Esophagus mucosa (tissue), 1 donor: Measurements from ENCODE around the gene MIB1. TPM values are rescaled to one million over a fixed set of nuclear protein-coding genes. Genes with fewer than 3 reads are reported as not detected.
"Not testable (repeated sequence)": the region's sequence is repeated elsewhere in the genome, so short reads cannot be mapped to it uniquely, and the experiment has no call there.

Experiments
- ATAC-seq: fragments of 200-7000 bp; cut with Tn5 transposase; one replicate; pipeline ENCODE4 v1.9.1; 2020
- total RNA-seq: library from RNA; stranded (reverse); gene quantifications from one replicate; pipeline ENCODE4 v1.2.4, GENCODE V29; 2023
- donor health status: DM: yes; HTN: yes; CAD: no.

The MIB1 gene
- total RNA-seq, 1 donor from 2014 or later, result 23.8 TPM

DNA sequence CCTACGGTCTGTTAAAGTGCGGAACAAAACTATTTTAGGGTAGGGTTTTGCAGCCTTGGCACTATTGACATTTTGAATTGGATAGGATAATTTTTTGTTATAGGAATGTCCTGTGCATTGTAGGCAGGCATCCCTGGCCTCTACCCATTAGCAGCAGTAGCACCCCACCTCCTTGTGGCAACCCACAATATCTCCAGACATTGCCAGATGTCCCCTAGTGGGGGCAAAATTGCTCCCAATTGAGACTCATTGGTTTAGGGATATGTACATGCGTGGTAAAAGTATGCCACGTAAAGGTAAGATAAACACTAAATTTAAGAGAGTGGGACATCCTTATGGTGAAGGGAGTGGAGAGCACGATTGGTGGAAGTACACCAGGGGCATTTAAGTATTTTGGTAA is 4.6 kb downstream of the MIB1 start:
- no peak for ATAC-seq

DNA sequence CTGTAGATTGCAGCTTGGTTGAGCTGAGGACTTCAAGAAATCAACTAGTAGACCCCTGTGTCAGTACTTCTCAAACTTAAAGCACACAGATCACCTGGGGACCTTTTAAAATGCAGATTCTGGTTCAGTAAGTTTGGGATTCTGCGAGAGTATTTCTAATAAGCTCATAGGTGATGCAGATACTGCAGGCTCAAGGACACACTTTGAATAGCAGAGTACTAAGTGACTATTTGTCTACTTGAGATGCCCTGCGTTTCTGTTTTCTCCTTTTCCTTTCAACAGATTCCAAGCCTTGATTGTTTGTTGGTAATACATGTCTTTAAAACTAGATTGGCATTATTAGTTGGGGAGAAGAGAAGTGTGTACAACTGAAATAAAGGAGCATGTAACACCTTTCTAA is 6.7 kb downstream of the MIB1 start:
- no peak for ATAC-seq

DNA sequence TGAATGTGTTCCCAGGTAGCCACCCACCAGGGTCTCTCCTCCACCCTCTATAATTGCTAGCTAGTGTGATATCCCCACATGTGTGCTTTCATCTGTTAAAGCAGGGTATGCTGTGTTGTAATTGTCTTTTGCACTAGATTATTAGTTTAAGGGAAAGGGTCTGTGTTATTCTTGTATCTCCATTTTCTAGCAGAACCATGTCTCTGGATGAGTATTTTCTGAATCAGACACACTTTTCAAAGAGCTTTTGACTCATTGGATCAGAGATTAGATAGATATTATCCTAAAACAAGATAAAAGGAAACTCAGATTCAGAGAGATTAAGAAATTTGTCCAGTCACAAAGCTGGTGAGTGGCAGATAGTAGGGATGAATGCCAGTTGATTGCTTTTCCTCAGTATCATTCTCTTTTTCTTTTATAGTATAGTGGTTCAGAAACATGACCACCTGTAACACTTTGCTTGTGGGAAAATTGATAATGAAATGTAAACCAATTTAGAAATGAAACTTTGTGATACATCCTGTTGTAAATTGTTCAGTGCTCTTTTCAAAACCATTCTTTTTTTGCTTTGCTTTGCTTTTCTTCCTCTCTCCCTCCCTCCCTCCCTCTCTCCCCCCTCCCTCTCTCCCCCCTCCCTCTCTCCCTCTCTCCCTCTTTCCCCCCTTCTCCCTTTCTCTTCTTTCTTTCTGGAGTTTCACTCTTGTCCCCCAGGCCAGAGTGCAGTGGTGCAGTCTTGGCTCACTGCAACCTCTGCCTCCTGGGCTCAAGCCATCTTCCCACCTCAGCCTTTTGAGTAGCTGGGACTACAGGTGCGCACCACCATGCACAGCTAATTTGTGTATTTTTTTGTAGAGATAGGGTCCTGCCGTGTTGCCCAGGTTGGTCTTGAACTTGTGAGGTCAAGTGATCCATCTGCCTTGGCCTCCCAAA is 7.4 kb downstream of the MIB1 start:
- no peak for ATAC-seq

DNA sequence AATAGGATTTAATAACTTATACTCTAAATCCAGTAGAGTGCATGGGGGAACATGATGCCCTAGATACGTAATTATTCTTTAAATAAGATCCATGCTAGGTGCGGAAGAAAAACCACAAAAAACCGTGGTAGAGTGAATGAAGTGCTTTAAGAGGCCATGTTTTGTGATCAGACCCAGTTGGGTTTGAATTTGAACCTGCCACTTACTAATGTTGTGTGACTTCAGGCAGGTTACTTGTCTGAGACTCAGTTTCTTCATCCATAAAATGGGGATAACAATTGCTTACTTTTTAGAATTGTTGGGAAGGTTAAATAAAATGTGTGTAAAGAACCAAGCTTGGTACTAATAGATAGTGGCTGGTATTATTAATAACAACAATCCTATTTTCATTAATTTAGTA is 17.2 kb downstream of the MIB1 start:
- no peak for ATAC-seq

DNA sequence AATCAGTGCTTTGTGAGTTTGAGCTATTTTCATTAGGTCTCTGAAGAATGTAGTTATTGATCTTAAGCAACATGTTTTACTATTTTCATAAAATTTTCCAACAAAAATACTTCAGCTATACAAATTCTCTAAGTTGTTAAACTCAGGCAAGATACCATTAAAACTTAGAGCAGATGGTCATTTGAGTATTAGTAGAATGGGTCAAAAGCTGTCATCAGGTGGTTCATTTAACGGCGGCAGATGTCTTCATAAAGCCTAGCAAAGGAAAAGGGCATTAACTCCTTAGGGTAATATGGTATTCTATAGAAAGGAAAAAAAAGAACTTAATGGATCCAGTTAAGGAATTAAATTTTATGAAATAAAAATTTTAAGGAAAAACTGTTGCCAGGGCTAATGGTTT is 19.2 kb downstream of the MIB1 start:
- ATAC-seq, result no peak

DNA sequence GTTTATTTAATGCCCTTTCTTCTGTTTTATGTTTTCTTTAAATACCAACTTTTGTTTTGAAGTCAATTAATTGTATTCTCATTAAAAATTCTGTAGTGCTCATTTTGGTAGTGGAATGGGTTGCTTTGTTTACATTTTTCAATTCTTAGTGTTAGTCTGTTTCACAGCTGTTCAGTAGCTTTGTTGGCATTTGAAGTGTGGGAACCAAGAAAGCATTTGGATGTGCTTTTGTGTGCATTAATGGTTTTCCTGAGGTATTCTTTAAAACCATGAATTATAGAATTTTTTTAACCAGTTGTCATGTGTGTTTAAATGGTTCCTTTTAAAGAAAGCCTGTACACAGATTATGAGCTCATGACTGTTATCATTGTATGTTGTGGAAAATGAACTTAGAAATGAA is 19.7 kb downstream of the MIB1 start:
- no peak for ATAC-seq

DNA sequence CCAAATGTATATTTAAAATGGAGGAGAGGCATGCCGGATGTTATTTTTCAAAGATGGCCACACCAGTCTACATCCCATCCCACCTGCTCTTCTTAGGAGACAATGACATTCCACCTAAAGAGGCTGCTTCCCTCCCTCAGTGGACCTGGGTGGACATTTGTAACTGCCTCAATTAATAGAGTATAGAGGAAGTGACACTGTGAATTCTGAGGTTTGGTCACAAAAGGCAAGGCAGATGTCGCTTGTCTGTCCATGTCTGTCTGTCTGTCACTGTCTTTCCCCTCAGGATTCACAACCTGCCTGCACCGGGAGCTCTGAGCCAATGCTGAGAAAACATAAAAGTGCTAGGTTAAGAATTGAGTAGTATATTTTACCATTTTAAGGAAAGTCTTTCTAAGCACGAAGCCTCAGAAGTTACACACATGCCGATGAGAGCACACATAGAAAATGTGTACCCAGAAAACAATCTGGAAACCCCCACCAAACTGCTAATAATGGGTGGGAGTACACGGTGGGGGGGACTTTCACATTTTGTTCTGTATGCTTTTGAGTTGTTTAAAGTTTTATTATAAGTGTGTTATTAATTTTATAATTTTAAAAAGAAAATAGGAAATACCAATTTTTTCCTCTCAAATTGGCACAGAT is 21.0 kb downstream of the MIB1 start:
- no peak for ATAC-seq

DNA sequence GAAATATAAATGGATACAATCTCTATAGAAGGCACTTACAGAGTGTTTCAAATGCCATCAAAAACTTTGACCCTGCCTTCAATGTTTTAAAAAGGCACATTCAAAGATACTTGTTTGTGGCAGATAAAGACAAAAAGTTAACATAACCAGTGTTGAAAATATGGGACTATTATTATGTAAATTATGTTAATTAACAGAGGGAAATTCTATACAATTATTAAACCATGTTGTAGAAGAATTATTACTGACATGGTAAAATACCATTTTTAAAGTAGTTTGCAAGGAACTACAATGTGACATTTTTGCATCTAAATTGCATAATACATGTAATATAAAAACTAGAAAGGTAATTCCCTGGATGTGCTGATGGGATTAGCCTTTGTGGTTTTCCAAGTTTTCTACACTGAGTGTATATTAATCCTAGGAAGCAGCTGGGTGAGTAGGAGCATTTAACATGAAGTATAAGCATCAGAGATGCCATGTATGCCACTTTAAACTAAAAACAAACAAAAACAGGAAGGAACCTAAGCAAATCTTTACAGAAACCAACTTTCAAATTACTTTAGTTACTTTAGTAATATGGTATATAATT is 21.7 kb downstream of the MIB1 start:
- ATAC-seq, result no peak

DNA sequence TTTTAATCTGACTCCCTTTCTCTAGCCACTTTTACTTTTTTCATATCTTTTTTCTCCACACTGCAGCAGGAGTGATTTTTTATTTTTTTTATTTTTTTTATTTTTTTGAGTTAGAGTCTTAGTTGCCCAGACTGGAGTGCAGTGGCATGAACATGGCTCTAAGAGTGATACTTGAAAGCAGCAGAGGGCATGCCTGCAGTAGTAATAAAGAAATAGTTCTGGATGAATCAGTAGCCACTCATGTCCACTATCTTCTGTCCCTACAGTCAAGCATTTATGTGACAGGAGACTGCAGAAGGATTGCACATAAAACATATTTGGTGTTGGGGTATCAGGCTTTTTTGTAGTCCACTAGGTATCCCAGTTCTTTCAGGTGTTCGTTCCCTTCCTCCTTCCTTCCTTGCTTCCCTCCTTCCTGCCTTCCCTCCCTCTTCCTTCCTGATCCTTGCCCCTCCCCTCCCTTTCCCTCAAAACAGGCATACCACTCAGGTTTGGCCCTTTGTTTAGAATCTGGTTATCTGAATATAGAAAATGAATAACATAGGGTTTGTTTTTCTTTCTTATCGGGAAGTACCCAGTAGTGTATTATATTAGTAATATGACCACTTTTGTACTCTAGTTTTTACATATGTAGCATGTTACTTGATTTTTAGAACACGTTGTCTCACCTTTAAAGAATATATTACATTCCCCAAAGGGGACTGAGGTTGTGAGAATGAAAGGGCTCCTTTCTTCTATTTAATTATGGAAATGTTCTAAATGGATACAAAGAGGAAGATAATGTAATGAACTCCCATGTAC is 23.5 kb downstream of the MIB1 start:
- ATAC-seq, result no peak

DNA sequence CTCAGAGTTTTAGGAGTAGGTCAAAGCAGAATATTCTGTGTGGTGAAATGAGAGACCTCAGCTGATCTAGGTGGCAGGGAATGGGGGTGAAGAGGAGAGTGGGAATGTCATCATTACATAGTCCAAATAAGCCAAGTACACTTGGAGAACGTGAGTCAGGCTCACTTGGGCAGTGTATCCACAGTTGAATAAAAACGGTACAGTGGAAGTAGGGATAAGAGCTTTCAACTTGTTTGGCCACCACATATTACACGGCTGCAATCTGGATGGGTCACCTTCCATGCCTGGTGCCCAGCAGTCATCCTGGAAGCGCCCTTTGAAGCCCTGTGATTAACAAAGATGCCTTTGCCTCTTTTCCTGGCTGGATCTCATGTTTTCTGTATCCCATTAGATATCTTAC is 28.6 kb downstream of the MIB1 start:
- no peak for ATAC-seq

DNA sequence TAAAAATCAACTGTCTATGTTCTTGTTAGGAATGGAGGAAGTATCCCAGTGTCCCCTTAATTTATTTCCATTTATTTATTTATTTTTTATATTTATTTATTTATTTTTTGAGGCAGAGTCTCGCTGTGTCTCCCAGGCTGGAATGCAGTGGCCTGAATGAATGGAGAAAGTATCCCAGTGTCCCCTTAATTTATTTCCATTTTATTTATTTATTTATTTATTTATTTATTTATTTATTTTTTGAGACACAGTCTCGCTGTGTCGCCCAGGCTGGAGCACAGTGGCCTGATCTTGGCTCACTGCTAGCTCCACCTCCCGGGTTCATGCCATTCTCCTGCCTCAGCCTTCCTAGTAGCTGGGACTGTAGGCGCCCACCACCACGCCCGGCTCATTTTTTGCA is 34.1 kb downstream of the MIB1 start:
- no peak for ATAC-seq

DNA sequence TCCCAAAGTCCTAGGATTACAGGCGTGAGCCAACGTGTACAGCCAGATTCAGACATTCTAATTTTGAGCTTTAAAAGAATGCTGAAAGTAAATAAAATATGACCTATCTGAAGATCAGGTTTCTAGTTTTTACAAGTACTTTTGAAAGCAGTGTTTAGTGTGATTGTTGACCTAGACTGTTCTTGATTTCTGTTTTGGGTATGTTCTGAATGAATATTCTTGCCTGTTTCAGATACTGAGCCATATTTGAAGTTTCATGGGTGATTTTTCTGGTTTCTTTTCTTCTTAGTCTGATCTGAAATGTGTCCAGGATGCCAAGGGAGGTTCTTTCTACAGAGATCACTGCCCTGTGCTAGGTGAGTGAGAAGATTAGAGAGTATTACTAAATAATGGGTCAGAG is 37.2 kb downstream of the MIB1 start:
- no peak for ATAC-seq

DNA sequence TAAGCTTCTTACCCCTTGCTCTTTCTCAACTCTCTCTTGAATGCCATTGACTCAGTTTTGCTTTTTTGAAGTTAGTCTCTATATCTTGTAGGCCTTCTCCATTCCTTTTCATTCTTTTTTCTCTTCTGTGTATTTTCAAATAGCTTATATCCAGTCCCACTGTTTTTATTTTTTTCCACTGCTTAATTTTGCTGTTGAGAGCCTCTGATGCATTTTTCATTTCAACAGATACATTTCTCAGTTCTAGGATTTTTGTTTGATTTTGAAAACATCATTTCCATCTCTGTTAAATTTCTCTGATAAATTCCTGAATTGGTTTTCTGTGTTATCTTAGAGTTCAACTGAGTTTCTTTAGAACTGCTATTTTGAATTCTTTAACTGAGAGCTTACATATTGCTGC is 45.9 kb downstream of the MIB1 start:
- no peak for ATAC-seq

DNA sequence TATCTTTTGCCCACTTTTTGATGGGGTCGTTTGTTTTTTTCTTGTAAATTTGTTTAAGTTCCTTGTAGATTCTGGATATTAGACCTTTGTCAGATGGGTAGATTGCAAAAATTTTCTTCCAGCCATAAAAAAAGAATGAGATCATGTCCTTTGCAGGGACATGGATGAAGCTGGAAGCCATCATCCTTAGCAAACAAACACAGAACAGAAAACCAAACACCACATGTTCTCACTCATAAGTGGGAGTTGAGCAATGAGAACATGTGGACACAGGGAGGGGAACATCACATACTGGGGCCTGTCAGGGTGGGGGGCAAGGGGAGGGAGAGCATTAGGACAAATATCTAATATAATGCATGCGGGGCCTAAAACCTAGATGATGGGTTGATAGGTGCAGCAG is 55.5 kb downstream of the MIB1 start:
- not testable (repeated sequence) for ATAC-seq

DNA sequence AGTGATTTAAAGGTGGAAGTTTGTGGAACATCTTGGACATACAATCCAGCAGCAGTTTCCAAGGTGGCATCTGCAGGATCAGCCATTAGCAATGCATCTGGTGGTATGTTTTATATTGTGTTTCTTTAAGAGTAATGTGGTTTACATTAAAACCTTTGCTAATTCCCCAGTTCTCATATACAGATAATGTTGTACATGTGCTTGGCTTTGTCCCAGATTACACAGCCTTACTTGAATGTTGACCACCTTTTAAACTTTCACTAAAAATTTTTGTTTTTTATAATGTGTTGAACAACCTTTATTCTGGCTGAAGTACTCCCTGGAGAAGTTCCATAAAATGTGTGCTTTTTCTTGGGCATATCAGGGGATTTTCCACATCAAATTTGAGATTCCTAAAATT is 57.5 kb downstream of the MIB1 start:
- ATAC-seq, result no peak

DNA sequence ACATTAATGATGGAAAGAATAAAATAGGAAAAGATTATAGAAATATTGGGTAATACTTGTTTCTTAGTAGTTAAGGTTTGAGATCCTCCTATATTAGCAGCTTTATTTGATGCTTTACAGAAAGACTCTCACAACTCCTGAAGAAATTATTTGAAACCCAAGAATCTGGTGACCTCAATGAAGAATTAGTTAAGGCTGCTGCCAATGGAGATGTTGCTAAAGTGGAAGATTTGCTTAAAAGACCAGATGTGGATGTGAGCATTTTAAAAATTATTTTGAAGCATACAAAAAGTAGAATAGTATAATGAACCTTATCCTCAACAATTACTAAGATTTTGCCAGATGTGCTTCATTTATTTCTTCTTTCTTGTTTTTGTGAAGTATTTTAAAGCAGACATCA is 59.1 kb downstream of the MIB1 start:
- ATAC-seq, result no peak

DNA sequence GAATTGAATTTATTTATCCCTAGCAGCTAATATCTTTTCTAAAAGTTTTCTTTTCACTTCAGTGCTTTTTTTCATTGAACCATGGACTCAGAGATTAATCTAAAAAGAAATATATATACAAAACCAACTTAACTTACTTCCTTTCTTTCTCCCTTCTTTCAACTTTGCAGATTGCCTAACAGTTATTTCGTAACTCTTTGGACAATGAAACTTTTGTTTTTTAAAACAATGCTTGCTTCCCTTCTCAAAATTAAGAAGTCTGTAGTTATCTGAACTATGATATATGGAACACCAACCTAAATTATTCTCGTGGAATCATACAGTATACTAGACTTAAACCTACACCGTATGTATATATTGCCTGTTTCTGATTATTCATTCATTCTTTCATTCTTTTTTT is 62.9 kb downstream of the MIB1 start:
- ATAC-seq, result no peak

DNA sequence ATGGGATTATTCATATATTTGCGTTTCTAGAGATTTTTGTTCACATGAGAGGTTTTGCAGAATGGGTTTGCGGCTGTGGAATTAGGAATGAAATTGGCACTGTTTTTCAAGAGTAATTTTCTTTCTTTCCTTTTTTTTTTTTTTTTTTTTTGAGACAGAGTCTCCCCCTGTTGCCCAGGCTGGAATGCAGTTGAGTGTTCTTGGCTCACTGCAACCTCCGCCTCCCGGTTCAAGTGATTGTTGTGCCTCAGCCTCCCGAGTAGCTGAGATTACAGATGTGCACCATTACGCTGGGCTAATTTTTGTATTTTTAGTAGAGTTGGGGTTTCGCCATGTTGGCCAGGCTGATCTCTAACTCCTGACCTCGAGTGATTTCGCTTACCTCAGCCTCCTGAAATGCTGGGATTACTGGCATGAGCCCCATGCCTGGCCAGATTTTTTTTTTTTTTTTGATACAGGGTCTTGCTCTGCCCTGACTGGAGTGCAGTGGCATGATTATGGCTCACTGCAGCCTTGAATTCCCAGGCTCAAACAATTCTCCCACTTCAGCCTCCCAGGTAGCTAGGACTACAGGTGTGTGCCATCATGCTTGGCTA is 65.3 kb downstream of the MIB1 start:
- ATAC-seq, result no peak

DNA sequence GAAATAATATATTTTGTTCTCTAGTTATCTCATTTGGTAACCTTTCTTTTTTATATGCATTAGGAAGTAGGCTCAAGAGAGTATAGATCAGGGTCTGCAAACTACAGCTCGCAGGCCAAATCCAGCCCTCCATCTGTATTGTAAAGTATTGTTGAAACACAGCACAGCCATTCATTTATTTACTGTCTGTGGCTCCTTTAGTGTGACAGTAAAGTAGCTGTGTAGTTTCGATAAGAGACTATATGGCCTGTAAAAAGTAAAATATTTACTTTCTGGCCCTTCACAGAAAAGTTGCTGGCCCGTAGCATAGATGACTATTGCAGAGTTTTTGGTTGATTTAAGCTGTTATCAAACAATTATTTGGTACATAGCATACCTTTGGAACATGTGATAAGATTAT is 67.6 kb downstream of the MIB1 start:
- no peak for ATAC-seq

DNA sequence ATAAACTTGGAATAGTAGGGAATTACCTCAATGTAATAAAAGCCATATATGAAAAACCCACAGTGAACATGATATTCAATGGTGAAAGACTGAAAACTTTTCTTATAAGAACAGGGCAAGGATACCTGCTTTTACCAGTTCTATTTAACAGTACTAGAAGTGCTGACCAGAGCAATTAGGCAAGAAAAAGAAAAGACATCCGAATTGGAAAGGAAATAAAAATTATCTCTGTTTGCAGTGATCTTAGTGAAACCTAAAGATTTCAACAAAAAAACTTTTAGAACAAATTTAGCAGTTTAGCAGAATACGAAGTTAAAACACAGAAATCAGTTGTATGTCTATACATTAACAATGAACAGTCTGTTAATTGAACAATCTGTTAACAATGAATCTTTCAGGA is 69.1 kb downstream of the MIB1 start:
- no peak for ATAC-seq

DNA sequence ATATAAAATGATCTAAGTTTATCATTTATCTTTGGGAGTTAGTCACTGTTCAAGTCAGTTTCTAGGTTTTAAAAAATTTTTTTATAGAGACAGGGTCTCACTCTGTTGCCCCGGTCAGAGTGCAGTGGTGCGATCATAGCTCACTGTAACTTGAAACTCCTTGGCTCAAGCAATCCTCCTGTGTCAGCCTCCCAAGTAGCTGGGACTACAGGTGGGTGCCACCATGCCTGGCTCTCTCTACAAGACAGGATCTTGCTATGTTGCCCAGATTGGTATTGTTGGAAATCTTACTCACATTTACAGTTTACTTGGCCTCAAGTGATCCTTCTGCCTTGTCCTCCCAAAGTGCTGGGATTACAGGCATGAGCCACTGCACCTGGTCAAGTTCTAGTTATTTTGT is 74.5 kb downstream of the MIB1 start:
- ATAC-seq, result no peak

DNA sequence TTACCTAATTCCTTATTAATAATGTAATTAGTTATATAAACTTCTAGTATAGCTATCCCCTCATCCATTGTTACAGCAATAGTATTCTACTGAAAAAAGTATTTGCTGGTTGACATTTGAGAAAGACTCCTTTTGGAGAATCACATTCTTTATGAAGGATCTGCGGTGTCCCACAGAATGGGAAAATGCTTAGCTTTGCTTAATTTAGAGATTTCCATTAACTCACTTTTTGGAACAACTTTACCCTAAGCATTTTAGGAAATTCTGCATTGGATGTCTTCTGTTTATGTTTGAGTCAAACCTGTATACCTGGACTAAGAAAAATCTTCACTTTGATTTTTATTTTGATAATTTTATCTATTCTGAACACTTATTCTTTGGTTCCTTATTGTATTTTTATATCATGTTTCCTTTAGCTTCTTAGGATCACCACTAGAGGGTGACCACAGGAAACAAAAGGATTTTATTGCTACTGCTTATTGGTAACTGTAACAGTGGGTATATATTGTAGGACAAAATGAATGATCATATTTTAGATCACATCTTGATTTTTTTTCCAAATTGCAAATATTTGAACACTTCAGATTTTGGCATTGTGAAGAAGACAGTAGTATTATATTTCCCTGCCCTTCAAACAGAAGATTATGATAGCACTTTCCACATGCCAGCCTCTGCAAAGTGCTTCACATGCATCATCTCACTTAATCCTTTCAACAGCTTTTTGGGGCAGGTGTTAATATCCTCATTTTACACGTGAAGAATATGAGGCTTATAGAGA is 79.6 kb downstream of the MIB1 start:
- ATAC-seq, result no peak
